Transverse colon (tissue), 4 donors: ENCODE measurements around the gene C10orf71. TPM values are rescaled to one million over a fixed set of nuclear protein-coding genes. Genes with fewer than 3 reads are reported as not detected.

Experiments used
- DNase-seq: peaks from one replicate; pipeline ENCODE4 v3.0.0-alpha.2; 2019
- H3K27ac ChIP-seq, 4 donors: fragments of 200-600 bp; sonication (generic); 2 replicates each; pipeline ENCODE4 v1.5.1; 2016 to 2018; ENCODE audit warnings: inconsistent platforms in 4 of 4
- H3K27me3 ChIP-seq: fragments of 200-600 bp; sonication (generic); 2 replicates; pipeline ENCODE4 v1.5.1; 2017; ENCODE audit warnings: inconsistent platforms
- H3K36me3 ChIP-seq, 4 donors: fragments of 200-600 bp; sonication (generic); 2 replicates each; pipeline ENCODE4 v1.5.1; 2017 to 2019; ENCODE audit warnings: inconsistent platforms in 4 of 4
- H3K4me1 ChIP-seq, 4 donors: fragments of 200-600 bp; sonication (generic); 2 replicates each; pipeline ENCODE4 v1.5.1; 2017 to 2020; ENCODE audit warnings: inconsistent platforms in 4 of 4
- H3K4me3 ChIP-seq, 4 donors: fragments of 200-600 bp; sonication (generic); 1 replicate in 1 of 4; 2 replicates in 3 of 4; pipeline versions ENCODE4 v1.5.1 to v1.6.1; 2017 to 2019; ENCODE audit warnings: inconsistent platforms in 4 of 4
- H3K9me3 ChIP-seq, 2 donors: fragments of 200-600 bp; sonication (generic); 2 replicates each; pipeline ENCODE4 v1.5.1; 2017 to 2019; ENCODE audit warnings: inconsistent platforms in 2 of 2
- EP300 ChIP-seq: sonication (generic); formaldehyde crosslinking; IDR thresholded peaks from one replicate; pipeline ENCODE4 v1.6.1; 2017; ENCODE audit warnings: antibody characterized with exemption, low read depth
- POLR2A ChIP-seq: fragments of 450-650 bp; IDR thresholded peaks from one replicate; pipeline ENCODE4 v1.6.1; 2016; ENCODE audit warnings: antibody characterized with exemption, mild to moderate bottlenecking, moderate library complexity
- POLR2AphosphoS5 ChIP-seq, 3 donors: sonication (generic); formaldehyde crosslinking; IDR thresholded peaks; one replicate each; pipeline ENCODE4 v1.6.1; 2016; ENCODE audit warnings: antibody characterized with exemption in 3 of 3
- whole genome bisulfite sequencing, 2 donors: methylation state at CpG; one replicate each; pipeline ENCODE4 v1.1.5; 2018; ENCODE audit warnings: low coverage in 1 of 2; 5-methylcytosine and 5-hydroxymethylcytosine counted together
- in situ Hi-C, 4 donors: fragments of 200-750 bp; cut with MboI; loops; one replicate each; pipeline versions ENCODE4 v1.15.0 to v1.15.1; 2017; ENCODE audit warnings: low sequenced_read_pairs in 3 of 4, low pct_ligation_motif_present in 1 of 4, low pct_unique_long_range_greater_than_20kb in 1 of 4
- intact Hi-C: fragments of 100-400 bp; cut with DNase I; formaldehyde crosslinking; loops from one replicate; pipeline ENCODE4 v1.15.1; 2023; ENCODE audit warnings: low total_unique reads
- total RNA-seq, 4 donors: library from RNA; depleted of rRNA; stranded (reverse); fragments of >200 nt; gene quantifications; one replicate each; pipeline ENCODE4 v1.1.0, GENCODE V29; 2016
- TF ChIP-seq, protein P1 (sequence below), 5 experiments: fragments of 200-600 bp in 3 of 5; fragments of 450-650 bp in 2 of 5; sonication (generic) in 3 of 5; IDR thresholded peaks; 1 replicate in 2 of 5; 2 replicates in 3 of 5; pipeline ENCODE4 v1.5.1; 2016 to 2017; ENCODE audit warnings: antibody characterized with exemption in 5 of 5, inconsistent platforms in 3 of 5, mild to moderate bottlenecking in 2 of 5, moderate library complexity in 1 of 5

The C10orf71 gene
- total RNA-seq, 4 donors from 2014 or later: under 0.01 TPM; not detected in 3

DNA sequence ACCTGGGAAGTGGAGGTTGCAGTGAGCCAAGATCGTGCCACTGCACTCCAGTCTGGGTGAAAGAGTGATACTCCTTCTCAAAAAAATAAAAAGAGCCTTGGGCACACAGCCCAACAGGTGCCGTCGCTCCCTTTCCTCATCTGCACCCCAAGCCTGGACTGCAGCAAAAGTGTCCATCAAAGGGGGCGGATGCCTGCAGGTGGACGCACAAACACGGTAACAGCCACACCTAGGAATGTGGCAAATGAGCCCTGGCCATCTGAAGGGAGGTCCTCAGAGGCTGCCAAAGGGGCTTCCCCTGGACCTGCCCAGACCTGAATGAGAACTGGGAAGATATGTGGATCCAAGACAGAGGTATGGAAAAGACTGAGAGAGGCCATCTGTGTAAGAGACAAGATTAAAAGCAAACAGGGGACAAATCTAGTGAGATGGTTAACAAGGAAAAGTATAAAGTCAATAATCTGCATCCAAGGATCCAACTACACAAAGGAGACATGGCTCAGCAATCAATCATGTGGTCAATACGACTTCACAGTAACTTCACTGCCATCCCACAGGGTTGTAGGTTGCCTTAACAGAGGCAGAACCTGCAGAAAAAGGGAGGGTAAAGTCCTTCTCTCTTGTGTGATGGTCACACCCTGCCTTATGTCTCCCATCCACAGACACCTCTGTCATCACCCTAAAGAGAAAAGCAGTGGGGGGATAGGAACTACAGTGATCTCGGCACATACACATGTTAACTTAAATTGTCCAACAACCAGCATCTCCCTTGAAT, 71.5 kb downstream of the C10orf71 start:
- no peaks in the 10 kb centered on the region for H3K36me3 ChIP-seq
- in situ Hi-C loops: no loop called here
- intact Hi-C loops: no loop called here
- TF ChIP-seq POLR2A (no peak), EP300 (no peak), POLR2AphosphoS5 (IDR thresholded peaks at IDR 0.05) (no peak)
- TF ChIP-seq, protein P1, sequence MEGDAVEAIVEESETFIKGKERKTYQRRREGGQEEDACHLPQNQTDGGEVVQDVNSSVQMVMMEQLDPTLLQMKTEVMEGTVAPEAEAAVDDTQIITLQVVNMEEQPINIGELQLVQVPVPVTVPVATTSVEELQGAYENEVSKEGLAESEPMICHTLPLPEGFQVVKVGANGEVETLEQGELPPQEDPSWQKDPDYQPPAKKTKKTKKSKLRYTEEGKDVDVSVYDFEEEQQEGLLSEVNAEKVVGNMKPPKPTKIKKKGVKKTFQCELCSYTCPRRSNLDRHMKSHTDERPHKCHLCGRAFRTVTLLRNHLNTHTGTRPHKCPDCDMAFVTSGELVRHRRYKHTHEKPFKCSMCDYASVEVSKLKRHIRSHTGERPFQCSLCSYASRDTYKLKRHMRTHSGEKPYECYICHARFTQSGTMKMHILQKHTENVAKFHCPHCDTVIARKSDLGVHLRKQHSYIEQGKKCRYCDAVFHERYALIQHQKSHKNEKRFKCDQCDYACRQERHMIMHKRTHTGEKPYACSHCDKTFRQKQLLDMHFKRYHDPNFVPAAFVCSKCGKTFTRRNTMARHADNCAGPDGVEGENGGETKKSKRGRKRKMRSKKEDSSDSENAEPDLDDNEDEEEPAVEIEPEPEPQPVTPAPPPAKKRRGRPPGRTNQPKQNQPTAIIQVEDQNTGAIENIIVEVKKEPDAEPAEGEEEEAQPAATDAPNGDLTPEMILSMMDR (IDR thresholded peaks at IDR 0.05): no peak
- DNase-seq: no peak
- H3K4me1 ChIP-seq: no peaks in the 10 kb centered on the region
- H3K4me3 ChIP-seq: no peak overlapping the region
- WGBS, 2 donors: 55 to 73% methylated on average over 5 to 8 of the region's 8 CpGs
- H3K27ac ChIP-seq: no peak overlapping the region
- H3K27me3 ChIP-seq: no peaks in the 10 kb centered on the region
- no peaks in the 10 kb centered on the region for H3K9me3 ChIP-seq

DNA sequence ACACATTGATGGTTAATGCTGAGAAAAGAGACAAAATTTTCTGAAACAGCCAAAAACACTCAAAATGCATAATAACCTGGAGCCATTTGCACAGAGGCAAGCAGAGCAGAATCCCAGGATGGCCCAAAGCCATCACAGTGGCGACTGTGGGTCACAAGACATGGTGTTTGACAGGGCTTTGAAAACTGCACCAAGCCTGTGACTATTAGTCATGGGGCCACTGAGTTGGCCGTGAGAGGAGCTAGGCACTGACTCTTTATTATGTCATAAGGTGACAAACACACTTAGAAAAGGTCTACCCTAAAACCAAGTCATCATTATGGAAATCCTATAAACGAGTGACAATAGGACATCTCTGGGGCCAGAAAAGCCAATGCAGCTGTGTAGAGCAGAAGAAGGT, 73.0 kb downstream of the C10orf71 start:
- Histone ChIP-seq H3K27me3 (no peaks in the 10 kb centered on the region), H3K9me3 (no peaks in the 10 kb centered on the region), H3K4me3 (no peak overlapping the region), H3K36me3 (no peaks in the 10 kb centered on the region), H3K27ac (no peak overlapping the region), H3K4me1 (no peaks in the 10 kb centered on the region)
- WGBS, 2 donors: 71% methylated on average over 3 of the region's 3 CpGs; no CpG with 5 or more reads in 1 of the 2 donors
- in situ Hi-C loops: no loop called here
- DNase-seq: no peak
- TF ChIP-seq POLR2AphosphoS5 (IDR thresholded peaks at IDR 0.05) (no peak), EP300 (no peak), POLR2A (no peak)
- TF ChIP-seq, protein P1 (IDR thresholded peaks at IDR 0.05): no peak
- intact Hi-C loops: no loop called here

DNA sequence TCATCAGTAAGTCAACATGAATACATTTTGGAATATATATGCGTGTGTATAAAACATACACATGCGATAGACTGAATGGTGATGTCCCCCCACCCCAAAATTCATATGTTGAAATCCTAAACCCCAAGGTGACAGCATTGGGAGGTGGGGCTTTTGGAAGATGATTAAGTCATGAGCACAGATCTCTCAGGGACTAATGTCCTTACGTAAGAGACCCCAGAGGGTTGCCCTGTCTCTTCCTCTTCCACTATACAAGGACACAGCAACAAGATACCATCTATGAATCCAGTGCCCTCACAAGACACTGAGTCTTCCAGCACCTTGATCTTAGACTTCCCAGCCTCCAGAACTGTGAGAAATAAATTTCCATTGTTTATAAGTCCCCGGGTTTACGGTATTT, 74.4 kb downstream of the C10orf71 start:
- no peak overlapping the region for H3K4me3 ChIP-seq
- no peaks in the 10 kb centered on the region for H3K36me3 ChIP-seq
- H3K27me3 ChIP-seq: no peaks in the 10 kb centered on the region
- in situ Hi-C loops (no loop called here), intact Hi-C loops (no loop called here)
- DNase-seq: no peak
- no peak for TF ChIP-seq POLR2A
- no peak for TF ChIP-seq EP300
- TF ChIP-seq, protein P1 (IDR thresholded peaks at IDR 0.05): no peak
- TF ChIP-seq POLR2AphosphoS5 (IDR thresholded peaks at IDR 0.05): no peak
- H3K27ac ChIP-seq: no peak overlapping the region
- H3K9me3 ChIP-seq: no peaks in the 10 kb centered on the region
- no peaks in the 10 kb centered on the region for H3K4me1 ChIP-seq
- WGBS, 2 donors: 85 to 87% methylated on average over 2 to 5 of the region's 5 CpGs

DNA sequence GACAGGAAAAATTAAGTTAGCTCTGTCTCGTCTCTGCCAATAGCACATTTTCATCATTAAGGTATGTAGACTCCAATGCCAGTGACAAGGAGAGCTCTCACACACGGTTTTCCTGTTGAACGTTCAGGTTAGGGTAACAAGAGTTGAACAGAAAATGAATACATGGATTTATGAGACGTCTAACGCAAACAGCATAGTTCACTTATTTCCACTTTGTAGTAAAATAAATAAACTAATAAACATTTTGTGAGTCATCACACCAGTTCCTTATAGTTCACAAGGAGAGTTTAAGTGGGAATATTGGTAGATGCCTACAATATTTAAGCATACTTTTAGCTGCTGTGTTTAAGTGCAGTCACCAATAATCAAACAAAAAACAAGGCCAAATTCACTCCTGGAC, 75.8 kb downstream of the C10orf71 start:
- 53 to 54% methylated on average over 5 of the region's 5 CpGs for WGBS, 2 donors
- Histone ChIP-seq H3K36me3 (no peaks in the 10 kb centered on the region), H3K4me1 (no peaks in the 10 kb centered on the region), H3K27ac (no peak overlapping the region), H3K4me3 (no peak overlapping the region), H3K27me3 (no peaks in the 10 kb centered on the region), H3K9me3 (no peaks in the 10 kb centered on the region)
- DNase-seq: no peak
- intact Hi-C loops: no loop called here
- in situ Hi-C loops: no loop called here
- TF ChIP-seq, protein P1 (IDR thresholded peaks at IDR 0.05): no peak
- TF ChIP-seq EP300 (no peak), POLR2AphosphoS5 (IDR thresholded peaks at IDR 0.05) (no peak), POLR2A (no peak)
